MM.1S (cell line): ENCODE data around the gene GSTM1.

Experiments
- DNase-seq: peaks from one replicate; pipeline ENCODE4 v3.0.0-alpha.2; 2015
- H2AFZ ChIP-seq: fragments of 300-600 bp; sonication (generic); 2 replicates; pipeline ENCODE4 v1.6.0; 2016; ENCODE audit warnings: antibody characterized with exemption, low read length
- H3F3A ChIP-seq: fragments of 300-600 bp; sonication (generic); 2 replicates; pipeline ENCODE4 v1.6.1; 2016; ENCODE audit warnings: mild to moderate bottlenecking, antibody characterized with exemption, low read length, moderate library complexity, mixed read lengths; ENCODE audit not compliant: insufficient read depth
- H3K27ac ChIP-seq: fragments of 300-600 bp; sonication (generic); 2 replicates; pipeline ENCODE4 v1.5.1; 2016; ENCODE audit warnings: mild to moderate bottlenecking, low read length
- H3K27me3 ChIP-seq: fragments of 300-600 bp; sonication (generic); replicated peaks from 2 replicates; pipeline ENCODE4 v1.6.0; 2016; ENCODE audit warnings: low read length; ENCODE audit not compliant: insufficient read depth
- H3K36me3 ChIP-seq: fragments of 300-600 bp; sonication (generic); replicated peaks from 2 replicates; pipeline ENCODE4 v1.6.1; 2016; ENCODE audit warnings: mild to moderate bottlenecking, low read length, mixed read lengths; ENCODE audit not compliant: insufficient read depth
- H3K4me1 ChIP-seq: fragments of 300-600 bp; sonication (generic); 2 replicates; pipeline ENCODE4 v1.6.1; 2016; ENCODE audit warnings: low read length, mixed read lengths
- H3K4me2 ChIP-seq: fragments of 300-600 bp; sonication (generic); 2 replicates; pipeline ENCODE4 v1.6.0; 2016; ENCODE audit warnings: low read depth, low read length
- H3K4me3 ChIP-seq: fragments of 300-600 bp; sonication (generic); 2 replicates; pipeline ENCODE4 v1.5.1; 2016; ENCODE audit warnings: low read length, mixed read lengths
- H3K79me2 ChIP-seq: fragments of 300-600 bp; sonication (generic); 2 replicates; pipeline ENCODE4 v1.6.1; 2016; ENCODE audit warnings: mixed run types, low read length, mixed read lengths
- H3K9ac ChIP-seq: fragments of 300-600 bp; sonication (generic); 2 replicates; pipeline ENCODE4 v1.6.1; 2016; ENCODE audit warnings: low read length, mixed read lengths
- H3K9me2 ChIP-seq: fragments of 300-600 bp; sonication (generic); replicated peaks from 2 replicates; pipeline ENCODE4 v1.6.1; 2016; ENCODE audit warnings: mild to moderate bottlenecking, low read length, mixed read lengths; ENCODE audit not compliant: insufficient read depth
- H3K9me3 ChIP-seq: fragments of 300-600 bp; sonication (generic); replicated peaks from 2 replicates; pipeline ENCODE4 v1.6.1; 2016; ENCODE audit warnings: mild to moderate bottlenecking, low read length, mixed read lengths; ENCODE audit not compliant: insufficient read depth
- H4K20me1 ChIP-seq: fragments of 300-600 bp; sonication (generic); 2 replicates; pipeline ENCODE4 v1.6.1; 2016; ENCODE audit warnings: mild to moderate bottlenecking, low read length, moderate library complexity, mixed read lengths; ENCODE audit not compliant: insufficient read depth
- CTCF ChIP-seq: fragments of 300-600 bp; sonication (generic); IDR thresholded peaks from 2 replicates; pipeline ENCODE4 v1.5.1; 2016; ENCODE audit warnings: antibody characterized with exemption, low read length, mixed read lengths
- EZH2 ChIP-seq: fragments of 300-600 bp; sonication (generic); optimal IDR thresholded peaks from 2 replicates; pipeline ENCODE3; 2017; ENCODE audit warnings: low read depth, mild to moderate bottlenecking, antibody characterized with exemption, low read length, mixed read lengths
- EZH2phosphoT487 ChIP-seq: fragments of 300-600 bp; sonication (generic); IDR thresholded peaks from 2 replicates; pipeline ENCODE4 v1.6.1; 2018; ENCODE audit warnings: antibody characterized with exemption, low read length

GSTM1 gene

DNA sequence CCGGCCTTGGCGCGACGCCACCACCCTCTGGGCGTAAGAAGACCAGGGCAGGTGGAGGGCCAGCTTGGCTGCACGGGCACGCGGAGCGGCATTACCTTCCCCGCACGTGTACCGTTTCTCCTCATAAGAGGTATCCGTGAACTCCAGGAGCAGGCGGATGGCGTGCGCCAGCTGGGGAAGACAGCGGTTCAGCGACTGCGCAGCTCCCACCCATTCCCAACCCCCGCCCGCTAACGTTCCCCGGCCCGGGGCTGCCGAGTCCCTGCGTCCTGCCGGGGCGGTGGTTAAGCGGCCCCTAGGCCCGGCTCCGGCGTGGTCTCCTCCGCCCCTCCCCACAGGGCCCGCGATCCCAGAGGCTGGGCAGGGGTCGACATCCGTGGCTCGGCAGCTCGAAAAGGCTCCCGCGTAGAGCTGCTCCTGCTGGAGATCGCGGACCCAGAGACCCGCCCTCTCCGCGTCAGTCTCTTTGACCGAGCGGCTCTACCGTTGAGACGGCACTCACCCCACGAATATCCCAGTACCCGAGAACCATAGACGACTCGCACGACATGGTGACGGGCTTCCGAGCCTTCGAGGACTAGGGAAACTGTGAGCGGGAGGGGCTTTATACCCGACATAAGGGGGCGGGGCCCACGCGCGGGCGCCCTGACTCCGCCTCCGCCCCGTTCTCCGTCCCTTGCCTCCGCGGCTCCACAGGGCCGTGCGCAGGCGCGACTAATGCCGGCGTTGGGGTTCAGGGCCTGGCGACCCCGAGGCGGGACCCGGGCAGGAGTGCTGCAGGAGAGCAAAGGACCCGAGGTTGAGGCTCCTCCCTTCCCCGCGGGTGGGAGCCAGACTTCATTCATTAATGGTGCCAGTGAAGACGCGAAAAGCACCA is 52.4 kb downstream of the GSTM1 start:
- H4K20me1 ChIP-seq = no peaks in the 10 kb centered on the region
- TF ChIP-seq EZH2 (no peak), EZH2phosphoT487 (no peak), CTCF (no peak)
- peak overlapping the region; percentile 90 for H2AFZ ChIP-seq
- H3K4me2 ChIP-seq = peak overlapping the region; percentile 66
- DNase-seq = peak; percentile 23
- H3K79me2 ChIP-seq = no peaks in the 10 kb centered on the region
- no peak overlapping the region for H3K27ac ChIP-seq
- H3K9me3 ChIP-seq = no peaks in the 10 kb centered on the region
- H3K9ac ChIP-seq = peak overlapping the region; percentile 21; the same call in 1 of the 2 replicates
- peak overlapping the region; percentile 56 for H3K4me3 ChIP-seq
- H3K36me3 ChIP-seq = no peaks in the 10 kb centered on the region
- H3K4me1 ChIP-seq = no peaks in the 10 kb centered on the region
- H3K27me3 ChIP-seq = no peaks in the 10 kb centered on the region
- no peaks in the 10 kb centered on the region for H3K9me2 ChIP-seq
- H3F3A ChIP-seq = no peaks in the 10 kb centered on the region

DNA sequence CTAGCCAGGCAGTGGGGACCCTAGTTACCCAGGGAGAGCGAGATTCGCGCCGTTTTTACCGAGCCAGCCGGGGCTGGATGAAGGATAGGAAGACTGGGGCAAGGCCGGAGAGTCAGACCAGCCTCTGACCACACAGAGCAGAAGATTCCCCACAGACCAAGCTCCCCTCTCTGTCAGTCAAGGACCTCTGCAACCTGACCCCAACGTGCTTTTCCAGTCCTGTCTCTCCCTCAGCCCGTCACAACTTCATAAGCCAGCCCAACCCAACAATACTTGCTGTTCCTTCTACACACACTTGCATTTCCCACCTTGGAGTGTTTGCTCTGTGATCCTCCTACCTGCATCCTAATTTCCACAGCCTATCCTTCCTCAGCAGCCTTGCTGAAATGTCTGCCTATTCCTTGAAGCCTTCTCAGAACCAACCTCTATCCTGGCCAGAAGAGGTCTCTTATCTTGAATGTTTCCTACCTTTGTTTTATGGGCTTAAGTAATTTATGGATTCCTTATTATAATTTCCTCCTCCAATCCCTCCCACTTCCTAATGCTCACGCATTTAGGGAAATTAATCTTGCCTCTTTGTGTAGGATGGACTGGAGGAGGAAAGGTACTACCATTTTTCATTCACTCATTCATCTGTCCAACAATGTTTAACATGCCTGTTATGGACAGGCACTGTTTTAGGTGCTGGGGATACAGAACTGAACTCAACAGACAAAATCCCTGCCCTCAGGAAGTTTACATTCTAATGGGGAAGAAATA is 53.2 kb downstream of the GSTM1 start, which contains the start of gene GSTM3:
TSS of gene GSTM3 (minus strand) at position 424 of the 759 bp plus-strand sequence. CDS start 751 bp downstream, outside the sequence.
- peak within 1 kb of the TSS; percentile 66 for H3K4me2 ChIP-seq
- no peaks in the 10 kb centered on the region for H3K27me3 ChIP-seq
- H4K20me1 ChIP-seq = no peaks in the 10 kb centered on the region
- no peaks in the 10 kb centered on the region for H3K36me3 ChIP-seq
- no peaks in the 10 kb centered on the region for H3F3A ChIP-seq
- H2AFZ ChIP-seq = peak within 1 kb of the TSS; percentile 90
- H3K9me2 ChIP-seq = no peaks in the 10 kb centered on the region
- no peaks in the 10 kb centered on the region for H3K4me1 ChIP-seq
- H3K79me2 ChIP-seq = no peaks in the 10 kb centered on the region
- no peak for DNase-seq
- no peak for TF ChIP-seq CTCF
- TF ChIP-seq EZH2 = no peak
- TF ChIP-seq EZH2phosphoT487 = no peak
- H3K9ac ChIP-seq = peak within 1 kb of the TSS; percentile 21; the same call in 1 of the 2 replicates
- H3K4me3 ChIP-seq = peak within 1 kb of the TSS; percentile 56
- no peak within 1 kb of the TSS for H3K27ac ChIP-seq
- no peaks in the 10 kb centered on the region for H3K9me3 ChIP-seq
